ENCODE measurements around the gene SPECC1. TPM values are rescaled to one million over a fixed set of nuclear protein-coding genes. Genes with fewer than 3 reads are reported as not detected.

The SPECC1 gene
- total RNA-seq, 1 donor from 2014 or later = 69.6 TPM

DNA sequence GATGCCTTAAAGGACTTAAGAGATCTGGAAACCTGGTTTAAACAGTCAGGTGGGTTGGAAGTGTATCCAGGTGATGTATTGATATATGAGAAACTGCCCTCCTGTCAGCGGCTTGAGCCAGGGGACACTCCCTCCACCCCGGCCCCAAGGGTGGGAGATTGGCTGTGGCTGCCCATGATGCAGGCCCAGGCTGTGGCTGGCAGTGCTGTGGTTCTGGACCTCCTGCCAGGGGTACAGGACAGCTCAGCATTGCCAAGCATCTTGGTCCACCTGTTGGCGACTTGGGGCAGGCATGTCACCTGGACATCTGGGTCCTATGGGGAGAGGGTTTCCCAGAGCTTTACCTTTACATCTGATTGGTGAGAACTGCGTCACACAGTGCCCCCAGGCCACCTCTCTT is 201.0 kb downstream of the SPECC1 start:
- Mint-ChIP-seq H3K27ac (no peak overlapping the region), H3K27me3 (no peaks in the 10 kb centered on the region), H3K36me3 (ENCODE audit: insufficient read depth) (peaks cover 7% of the 10 kb centered on the region), H3K4me1 (ENCODE audit: low read depth) (peaks cover 2% of the 10 kb centered on the region), H3K9me3 (ENCODE audit: low read depth) (no peaks in the 10 kb centered on the region), H3K4me3 (ENCODE audit: low read depth) (no peak overlapping the region)
- DNase-seq (ENCODE audit: low spot score, unreplicated experiment) = no peak
- no peak for TF ChIP-seq CTCF (IDR thresholded peaks at IDR 0.05; ENCODE audit: unreplicated experiment)

- Mint-ChIP-seq H3K9me3 (ENCODE audit: low read depth) (no peaks in the 10 kb centered on the region), H3K27ac (no peak overlapping the region), H3K4me3 (ENCODE audit: low read depth) (no peak overlapping the region), H3K36me3 (ENCODE audit: insufficient read depth) (peaks cover 7% of the 10 kb centered on the region), H3K27me3 (no peaks in the 10 kb centered on the region), H3K4me1 (ENCODE audit: low read depth) (peaks cover 2% of the 10 kb centered on the region)
- TF ChIP-seq CTCF (IDR thresholded peaks at IDR 0.05; ENCODE audit: unreplicated experiment) = no peak
- DNase-seq (ENCODE audit: low spot score, unreplicated experiment) = no peak
These were observed 201.5 kb downstream of the SPECC1 start for GRCh38 chr17:20210614-20211013.

DNA sequence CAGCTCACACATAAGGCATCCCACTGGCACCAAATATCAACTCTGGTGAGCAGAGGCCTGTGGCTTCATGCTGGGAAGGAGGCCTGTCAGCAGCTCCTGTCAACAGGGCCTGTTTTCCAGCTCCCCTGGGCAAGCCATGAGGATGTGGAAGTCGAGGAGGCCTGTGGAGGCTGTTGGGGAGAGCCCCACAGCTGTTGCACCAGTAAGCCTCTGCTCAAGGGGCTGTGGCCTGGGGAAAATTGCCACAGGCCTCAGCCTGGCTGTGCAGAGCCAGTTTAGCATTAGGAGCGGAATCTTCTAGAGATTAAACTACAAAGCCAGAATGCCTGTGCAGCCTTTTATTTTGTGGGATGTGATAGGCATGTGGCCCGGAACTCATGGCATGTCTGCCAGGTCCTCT is 202.1 kb downstream of the SPECC1 start:
- Mint-ChIP-seq H3K9me3 (ENCODE audit: low read depth) (no peaks in the 10 kb centered on the region), H3K4me1 (ENCODE audit: low read depth) (peaks cover 2% of the 10 kb centered on the region), H3K27me3 (no peaks in the 10 kb centered on the region), H3K4me3 (ENCODE audit: low read depth) (no peak overlapping the region), H3K27ac (no peak overlapping the region), H3K36me3 (ENCODE audit: insufficient read depth) (peaks cover 7% of the 10 kb centered on the region)
- DNase-seq (ENCODE audit: low spot score, unreplicated experiment) = no peak
- TF ChIP-seq CTCF (IDR thresholded peaks at IDR 0.05; ENCODE audit: unreplicated experiment) = no peak

- Mint-ChIP-seq H3K27me3 (no peaks in the 10 kb centered on the region), H3K9me3 (ENCODE audit: low read depth) (no peaks in the 10 kb centered on the region), H3K4me3 (ENCODE audit: low read depth) (no peak overlapping the region), H3K4me1 (ENCODE audit: low read depth) (peaks cover 2% of the 10 kb centered on the region), H3K27ac (no peak overlapping the region), H3K36me3 (ENCODE audit: insufficient read depth) (peaks cover 7% of the 10 kb centered on the region)
- DNase-seq (ENCODE audit: low spot score, unreplicated experiment) = no peak
- TF ChIP-seq CTCF (IDR thresholded peaks at IDR 0.05; ENCODE audit: unreplicated experiment) = no peak
These were observed 204.3 kb downstream of the SPECC1 start for GRCh38 chr17:20213449-20213848.

- peaks cover 2% of the 10 kb centered on the region for H3K4me1 Mint-ChIP-seq (ENCODE audit: low read depth)
- TF ChIP-seq CTCF (IDR thresholded peaks at IDR 0.05; ENCODE audit: unreplicated experiment) = no peak
- peaks cover 10% of the 10 kb centered on the region for H3K36me3 Mint-ChIP-seq (ENCODE audit: insufficient read depth)
- no peak for DNase-seq (ENCODE audit: low spot score, unreplicated experiment)
- H3K27me3 Mint-ChIP-seq = no peaks in the 10 kb centered on the region
- H3K4me3 Mint-ChIP-seq (ENCODE audit: low read depth) = no peak overlapping the region
- H3K9me3 Mint-ChIP-seq (ENCODE audit: low read depth) = peaks cover 5% of the 10 kb centered on the region
- H3K27ac Mint-ChIP-seq = no peak overlapping the region
These were observed 205.6 kb downstream of the SPECC1 start for GRCh38 chr17:20214794-20215193.
